Peyer's patch (tissue), 4 donors: ENCODE measurements around the gene PTGR3. TPM values are rescaled to one million over a fixed set of nuclear protein-coding genes. Genes with fewer than 3 reads are reported as not detected.
A peak's percentile ranks its signal among the peaks of the same experiment; 100 is the strongest.

Source experiments
- DNase-seq, 3 donors: peaks; one replicate each; pipeline ENCODE4 v3.0.0-alpha.2; 2017 to 2019
- H3K27ac ChIP-seq, 4 donors: fragments of 200-600 bp; sonication (generic); one replicate each; pipeline ENCODE4 v1.5.1; 2016 to 2019
- H3K27me3 ChIP-seq, 2 donors: fragments of 200-600 bp; sonication (generic); one replicate each; pipeline ENCODE4 v1.5.1; 2019
- H3K36me3 ChIP-seq, 3 donors: fragments of 200-600 bp; sonication (generic); one replicate each; pipeline ENCODE4 v1.5.1; 2016 to 2019
- H3K4me1 ChIP-seq, 4 donors: fragments of 200-600 bp; sonication (generic); one replicate each; pipeline ENCODE4 v1.5.1; 2016 to 2019
- H3K4me3 ChIP-seq, 4 donors: fragments of 200-600 bp; sonication (generic); 1 replicate in 3 of 4; 2 replicates in 1 of 4; pipeline ENCODE4 v1.5.1; 2016 to 2019; ENCODE audit warnings: mild to moderate bottlenecking in 1 of 4
- H3K9me3 ChIP-seq, 4 donors: fragments of 200-600 bp; sonication (generic); one replicate each; pipeline ENCODE4 v1.5.1; 2016 to 2019; ENCODE audit warnings: mild to moderate bottlenecking in 1 of 4
- CTCF ChIP-seq, 6 experiments: fragments of 450-650 bp in 4 of 6; fragments of 200-600 bp in 2 of 6; sonication (generic) in 1 of 6; IDR thresholded peaks; one replicate each; pipeline ENCODE4 v1.5.1; 2017 to 2019; ENCODE audit warnings: antibody characterized with exemption in 6 of 6, mild to moderate bottlenecking in 3 of 6, moderate library complexity in 1 of 6
- POLR2A ChIP-seq, 2 donors: fragments of 450-650 bp; IDR thresholded peaks; one replicate each; pipeline ENCODE4 v1.5.1; 2017; ENCODE audit warnings: antibody characterized with exemption in 2 of 2, mild to moderate bottlenecking in 2 of 2, moderate library complexity in 2 of 2
- total RNA-seq, 4 donors: library from RNA; depleted of rRNA; stranded (reverse); fragments of >200 nt; gene quantifications; one replicate each; pipeline ENCODE4 v1.1.0, GENCODE V29; 2016

PTGR3 gene
- total RNA-seq, 4 donors from 2014 or later: 19.6 to 24.1 (median 20.8) TPM

- peak overlapping the region in 3 of 4 donors; percentile 44 to 75 (median 59) for H3K27ac ChIP-seq
- DNase-seq: no peak
These were observed 40.2 kb upstream of the PTGR3 start for GRCh38 chr18:75249175-75249518.

DNA sequence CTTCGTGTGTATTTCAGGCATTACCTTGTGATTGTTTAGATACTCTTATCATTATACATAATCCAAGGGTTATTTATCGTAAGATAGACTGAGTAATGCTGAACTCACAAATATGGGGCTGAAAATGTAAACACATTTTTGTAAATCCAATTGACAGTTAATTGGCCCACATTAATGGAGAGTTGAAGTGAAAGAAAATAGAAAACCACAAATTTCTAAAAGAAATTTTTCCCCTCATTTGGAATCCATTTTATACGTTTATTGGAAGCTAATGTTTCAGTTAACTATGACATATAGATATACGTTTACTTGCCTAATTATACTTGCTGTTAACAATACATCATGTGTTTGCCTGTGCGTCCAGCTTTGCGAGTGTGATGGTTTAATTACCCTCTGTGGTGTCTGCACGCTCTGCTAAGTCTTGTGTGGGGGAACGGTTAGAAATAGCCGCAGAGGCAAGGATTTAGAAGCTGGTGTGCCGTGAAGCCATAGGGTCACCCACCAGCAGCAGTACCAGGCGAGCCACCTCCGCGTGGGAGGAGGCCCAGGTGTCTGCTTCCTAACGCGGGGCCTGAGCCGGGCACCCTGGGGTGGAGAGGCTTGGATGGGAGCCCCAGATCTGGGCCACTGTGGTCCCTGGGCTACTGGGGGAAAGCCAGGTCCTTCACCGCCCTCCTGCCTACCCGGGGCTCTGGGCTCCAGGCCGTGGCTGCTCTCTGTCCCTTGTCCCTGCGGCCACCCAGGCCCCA is 39.7 kb upstream of the PTGR3 start:
- H3K27me3 ChIP-seq: no peaks in the 10 kb centered on the region
- no peaks in the 10 kb centered on the region for H3K36me3 ChIP-seq
- TF ChIP-seq CTCF (IDR thresholded peaks at IDR 0.05) (no peak), POLR2A (IDR thresholded peaks at IDR 0.05) (no peak)
- peak overlapping the region in 3 of 4 donors; percentile 24 to 50 (median 38) for H3K4me3 ChIP-seq
- no peaks in the 10 kb centered on the region for H3K9me3 ChIP-seq
- DNase-seq: no peak
- H3K4me1 ChIP-seq: peaks cover 4 to 23% (median 5%) of the 10 kb centered on the region in 4 donors
- peak overlapping the region; percentile 44 to 75 (median 58) for H3K27ac ChIP-seq

More at GRCh38 chr18:75249175-75249518, 40.2 kb upstream of the PTGR3 start:
- peaks cover 4 to 27% (median 5%) of the 10 kb centered on the region in 4 donors for H3K4me1 ChIP-seq
- H3K36me3 ChIP-seq: no peaks in the 10 kb centered on the region
- H3K9me3 ChIP-seq: no peaks in the 10 kb centered on the region
- H3K4me3 ChIP-seq: no peak overlapping the region
- no peak for TF ChIP-seq CTCF (IDR thresholded peaks at IDR 0.05)
- TF ChIP-seq POLR2A (IDR thresholded peaks at IDR 0.05): no peak
- H3K27me3 ChIP-seq: no peaks in the 10 kb centered on the region

- Histone ChIP-seq H3K9me3 (no peaks in the 10 kb centered on the region), H3K4me3 (peak overlapping the region; percentile 10 to 50 (median 31)), H3K27me3 (no peaks in the 10 kb centered on the region), H3K27ac (peak overlapping the region; percentile 50 to 75 (median 64)), H3K36me3 (no peaks in the 10 kb centered on the region), H3K4me1 (peaks cover 4 to 17% (median 5%) of the 10 kb centered on the region in 4 donors)
- TF ChIP-seq POLR2A (IDR thresholded peaks at IDR 0.05) (no peak), CTCF (IDR thresholded peaks at IDR 0.05) (no peak)
- DNase-seq: no peak
These were observed 38.9 kb upstream of the PTGR3 start for GRCh38 chr18:75247611-75248421.

DNA sequence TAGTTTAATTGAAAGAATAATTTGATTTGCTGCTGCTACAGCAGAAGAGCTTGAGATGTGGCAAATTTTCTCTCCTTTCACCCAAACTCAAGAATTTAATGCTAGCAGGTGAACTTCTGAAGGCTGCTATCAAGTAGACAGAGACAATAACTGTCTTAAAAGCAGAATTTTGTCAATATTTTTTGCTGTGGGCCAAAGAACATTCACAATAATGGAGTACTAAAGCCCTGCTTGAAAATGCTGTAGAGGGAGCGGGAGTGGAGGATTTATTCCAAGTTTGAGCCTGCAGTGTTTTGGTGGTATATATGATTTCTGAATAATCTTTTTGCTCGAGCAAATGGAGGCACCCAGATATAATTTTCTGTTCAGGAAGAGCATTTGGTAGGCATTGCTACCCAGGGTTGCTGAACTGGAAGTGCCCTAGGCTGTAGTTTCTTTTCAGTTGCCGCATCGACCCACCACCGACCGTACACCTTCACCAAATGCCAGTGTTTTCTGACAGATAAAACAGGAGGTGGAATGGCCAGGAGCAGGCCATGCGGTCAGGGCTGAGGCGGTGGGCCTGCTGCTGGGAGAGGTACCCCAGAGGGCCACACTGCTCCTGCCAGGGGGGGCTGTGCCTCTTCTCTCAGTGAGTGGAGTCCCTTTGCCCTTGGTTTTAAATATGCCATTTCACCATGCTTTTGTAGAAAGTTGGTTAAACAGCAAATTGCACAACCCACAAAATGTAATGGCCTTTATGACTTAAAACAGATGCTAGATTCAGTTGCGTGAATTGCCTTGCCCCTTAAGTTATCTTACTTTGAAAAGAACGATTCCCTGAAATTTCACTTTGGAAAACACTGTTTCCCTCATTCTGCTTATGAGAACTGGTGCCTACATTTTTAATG is 38.0 kb upstream of the PTGR3 start:
- no peak for DNase-seq
- Histone ChIP-seq H3K36me3 (no peaks in the 10 kb centered on the region), H3K4me1 (peaks cover 4 to 17% (median 5%) of the 10 kb centered on the region in 4 donors), H3K9me3 (no peaks in the 10 kb centered on the region), H3K4me3 (peak overlapping the region; percentile 10 to 50 (median 31)), H3K27ac (peak overlapping the region; percentile 50 to 75 (median 64)), H3K27me3 (no peaks in the 10 kb centered on the region)
- no peak for TF ChIP-seq POLR2A (IDR thresholded peaks at IDR 0.05)
- TF ChIP-seq CTCF (IDR thresholded peaks at IDR 0.05): no peak
